GM19395 (cell line): Measurements from ENCODE around the gene FGB.
A peak's percentile ranks its signal among the peaks of the same experiment; 100 is the strongest.

Experiments used
- ATAC-seq: cut with Tn5 transposase; IDR thresholded peaks from one replicate; pipeline ENCODE4 v1.9.1; 2021; ENCODE audit warnings: mild to moderate bottlenecking, moderate library complexity; ENCODE audit not compliant: unreplicated experiment

Gene FGB

GRCh38 chr4:154562697-154563254, at the start of gene FGB:
TSS of gene FGB (plus strand) at chr4:154563011. CDS start at chr4:154563019, 8 bp downstream.
- no peak for ATAC-seq

- ATAC-seq = no peak
Measured at GRCh38 chr4:154516318-154517029, 46.3 kb upstream of the FGB start.

- no peak for ATAC-seq
Measured at GRCh38 chr4:154517591-154517990, 45.2 kb upstream of the FGB start.

GRCh38 chr4:154519214-154519613, 43.6 kb upstream of the FGB start:
- ATAC-seq = no peak

- no peak for ATAC-seq
Measured at GRCh38 chr4:154521607-154522006, 41.2 kb upstream of the FGB start.

DNA sequence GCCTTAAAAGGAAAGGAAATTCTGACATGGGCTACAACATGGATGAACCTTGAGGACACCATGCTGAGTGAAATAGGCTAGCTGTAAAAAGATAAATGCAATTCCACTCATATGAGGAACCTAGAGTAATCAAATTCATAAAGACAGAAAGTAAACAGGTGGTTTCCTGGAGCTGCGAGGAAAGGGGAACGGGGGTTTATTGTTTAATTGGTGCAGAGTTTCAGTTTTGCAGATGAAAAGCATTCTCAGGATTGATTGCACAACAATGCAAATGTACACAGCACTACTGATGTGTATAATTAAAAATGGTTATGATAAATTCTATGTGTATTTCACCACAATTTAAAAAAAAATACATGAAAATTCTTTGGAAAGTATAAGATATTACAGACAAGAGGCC, 36.7 kb upstream of the FGB start:
- ATAC-seq = peak; percentile 68

DNA sequence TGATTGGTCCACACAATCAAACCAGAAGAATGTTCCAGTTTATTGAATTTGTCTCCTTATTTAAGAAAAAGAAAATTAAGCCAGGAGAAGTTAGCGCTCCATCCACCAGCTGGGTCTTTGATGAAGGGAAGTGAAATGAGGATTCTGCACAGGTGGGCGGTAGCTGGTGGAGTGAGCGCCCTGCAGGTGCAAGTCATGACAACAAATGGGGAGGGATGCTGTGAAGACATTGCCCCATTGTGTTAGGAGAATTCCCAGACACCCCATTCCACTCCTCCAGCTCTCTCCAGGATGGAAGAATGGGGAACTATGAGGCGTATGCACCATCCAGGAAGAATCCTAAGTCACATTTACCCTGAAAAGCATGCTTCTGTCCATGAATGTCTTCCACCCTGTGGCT, 35.5 kb upstream of the FGB start:
- no peak for ATAC-seq

- no peak for ATAC-seq
Measured at GRCh38 chr4:154528869-154529268, 33.9 kb upstream of the FGB start.

- ATAC-seq = no peak
Measured at GRCh38 chr4:154529728-154530519, 32.9 kb upstream of the FGB start.

DNA sequence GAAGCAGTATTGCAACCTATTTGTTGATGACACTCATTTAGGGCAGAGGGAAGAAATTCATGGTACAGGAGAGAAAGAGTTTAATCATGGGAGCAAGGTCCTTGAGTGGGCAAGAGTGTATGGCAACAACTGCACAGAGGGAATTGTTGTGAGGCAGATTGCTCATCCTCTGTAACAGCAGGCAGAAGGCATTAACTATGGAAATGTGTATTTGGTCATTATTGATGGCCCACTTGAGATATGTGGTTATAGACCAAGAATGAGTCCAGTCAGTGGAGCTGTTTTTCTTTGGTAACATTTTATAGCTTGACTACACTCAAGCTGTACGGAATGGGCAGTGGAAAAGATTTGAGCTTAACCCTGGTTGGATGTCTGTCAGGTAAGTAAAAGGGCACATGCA, 28.5 kb upstream of the FGB start:
- no peak for ATAC-seq

- ATAC-seq = no peak
Measured at GRCh38 chr4:154542271-154542879, 20.4 kb upstream of the FGB start.

DNA sequence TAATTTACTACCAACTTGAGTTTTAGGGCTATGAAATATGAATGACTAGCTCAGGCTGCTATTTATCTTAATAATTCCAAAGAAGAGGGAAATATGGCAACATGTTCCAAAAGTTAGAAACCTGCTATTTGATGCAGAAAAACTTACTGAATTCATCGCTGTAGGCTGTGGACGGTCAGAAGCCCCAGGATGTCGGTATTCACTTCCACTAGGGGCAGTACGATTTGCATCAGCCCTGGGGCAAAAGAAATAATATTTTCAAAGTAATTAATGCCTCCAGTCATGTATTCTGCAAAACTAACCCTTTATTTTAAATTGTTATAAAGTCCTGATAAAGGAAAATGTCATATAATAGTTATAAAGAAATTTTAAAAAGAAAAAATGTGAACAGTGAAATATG, 17.1 kb upstream of the FGB start:
- no peak for ATAC-seq

GRCh38 chr4:154549894-154550790, 12.7 kb upstream of the FGB start, which contains the start of gene PLRG1:
TSS of gene PLRG1 (minus strand) at chr4:154550400. CDS start at chr4:154550308, 92 bp downstream.
- peak; percentile 99 for ATAC-seq

GRCh38 chr4:154551872-154552686, 10.7 kb upstream of the FGB start:
- ATAC-seq = peak; percentile 58

GRCh38 chr4:154559141-154559493, 3.7 kb upstream of the FGB start:
- ATAC-seq = peak; percentile 14

DNA sequence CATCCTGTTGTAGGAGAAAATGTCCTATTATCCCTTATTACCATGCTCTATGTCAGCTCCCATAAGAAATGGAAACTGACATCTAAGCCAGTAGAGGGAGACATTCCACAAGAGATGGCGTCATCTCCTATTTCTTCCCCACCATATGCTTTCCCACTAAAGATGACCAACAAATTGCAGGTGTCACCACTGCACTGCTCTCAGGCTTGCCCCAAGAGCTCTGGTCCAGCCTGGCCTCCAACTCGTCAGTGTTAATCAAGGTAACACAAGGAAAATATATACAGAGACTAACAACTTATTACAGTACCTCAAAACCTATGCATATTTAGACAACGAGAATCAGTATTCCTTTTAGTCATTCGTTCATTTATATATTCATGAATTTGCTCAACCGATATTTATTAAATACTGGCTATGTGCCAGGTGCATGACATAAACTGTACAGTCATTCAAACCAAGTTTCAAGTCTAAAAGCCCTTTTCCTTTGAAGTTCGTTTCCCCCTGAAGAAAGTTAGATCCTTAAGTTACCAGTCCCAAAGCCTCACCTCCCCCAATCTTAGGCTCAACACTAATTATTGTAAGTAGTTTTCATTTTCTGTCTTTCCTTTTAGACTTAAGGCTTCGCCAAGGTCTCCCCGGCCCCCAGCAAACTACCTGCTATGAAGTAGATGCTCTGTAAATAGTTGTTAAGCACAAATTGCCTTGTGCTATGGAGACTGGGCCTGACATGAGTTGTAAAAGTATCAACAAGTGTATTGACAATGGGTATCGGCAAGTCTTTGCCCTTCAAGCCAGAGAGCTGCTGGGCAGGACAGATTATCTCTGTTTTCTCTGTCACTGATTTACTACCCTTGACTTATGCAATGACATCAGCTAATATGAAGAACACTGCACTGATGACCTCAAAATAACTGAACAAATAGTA, 3.1 kb upstream of the FGB start:
- ATAC-seq = peak; percentile 91

- no peak for ATAC-seq
Measured at GRCh38 chr4:154560419-154560801, 2.4 kb upstream of the FGB start.

GRCh38 chr4:154560824-154561231, 2.0 kb upstream of the FGB start:
- no peak for ATAC-seq

DNA sequence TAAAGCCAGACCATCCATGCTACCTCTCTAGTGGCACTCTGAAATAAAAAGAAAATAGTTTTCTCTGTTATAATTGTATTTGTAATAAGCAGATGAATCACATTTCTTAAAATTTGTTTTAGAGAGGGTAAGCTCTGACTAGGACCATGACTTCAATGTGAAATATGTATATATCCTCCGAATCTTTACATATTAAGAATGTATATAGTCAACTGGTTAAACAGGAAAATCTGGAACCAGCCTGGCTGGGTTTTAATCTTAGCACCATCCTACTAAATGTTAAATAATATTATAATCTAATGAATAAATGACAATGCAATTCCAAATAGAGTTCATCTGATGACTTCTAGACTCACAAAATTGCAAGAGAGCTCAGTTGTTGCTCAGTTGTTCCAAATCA, 1.5 kb downstream of the FGB start:
- ATAC-seq = no peak
